BJ (cell line): ENCODE measurements around the gene OSGEP. TPM values are rescaled to one million over a fixed set of nuclear protein-coding genes. Genes with fewer than 3 reads are reported as not detected.

Source experiments
- CTCF ChIA-PET: fragments of 350-600 bp; formaldehyde crosslinking; extraction: SDS; loops from one replicate; lab custom pipeline; 2021; ENCODE audit warnings: antibody characterized with exemption, inconsistent platforms; lab: Yijun Ruan, JAX
- POLR2A ChIA-PET: fragments of 300-600 bp; sonication (Branson Sonifier 250); formaldehyde crosslinking; extraction: SDS; loops from one replicate; lab custom pipeline; 2021; ENCODE audit warnings: antibody characterized with exemption; lab: Charles Lee
- DNase-seq: peaks from one replicate; pipeline ENCODE4 v3.0.0-alpha.2; 2011; ENCODE audit warnings: low read depth
- H3K27me3 ChIP-seq: 2 replicates; pipeline ENCODE4 v1.6.0; 2011; ENCODE audit warnings: low read length; ENCODE audit not compliant: control insufficient read depth, insufficient read depth
- H3K36me3 ChIP-seq: 2 replicates; pipeline ENCODE4 v1.5.1; 2011; ENCODE audit warnings: low read length; ENCODE audit not compliant: control insufficient read depth, insufficient read depth
- H3K4me3 ChIP-seq: 2 replicates; pipeline ENCODE4 v1.5.1; 2011; ENCODE audit warnings: low read depth, mild to moderate bottlenecking, control low read depth, low read length
- polyA plus RNA-seq: library from polyadenylated mRNA; depleted of rRNA; stranded (reverse); fragments of >200 nt; gene quantifications from 2 replicates; pipeline ENCODE4 v1.2.3, GENCODE V29; 2011; rRNA removed
- small RNA-seq: library from RNA; depleted of rRNA; stranded (forward); fragments of <200 nt; gene quantifications from one replicate; pipeline ENCODE3, GENCODE V24; 2012; ENCODE audit warnings: low replicate concordance, low read depth; ENCODE audit not compliant: insufficient read length
- TF ChIP-seq, protein P1 (sequence below): IDR thresholded peaks from 2 replicates; pipeline ENCODE4 v1.5.1; 2011; ENCODE audit warnings: low read depth, mild to moderate bottlenecking, control low read depth, inconsistent platforms, low read length, moderate library complexity; ENCODE audit not compliant: insufficient read depth

The OSGEP gene
- polyA plus RNA-seq, 1 experiment: 28.9 TPM

DNA sequence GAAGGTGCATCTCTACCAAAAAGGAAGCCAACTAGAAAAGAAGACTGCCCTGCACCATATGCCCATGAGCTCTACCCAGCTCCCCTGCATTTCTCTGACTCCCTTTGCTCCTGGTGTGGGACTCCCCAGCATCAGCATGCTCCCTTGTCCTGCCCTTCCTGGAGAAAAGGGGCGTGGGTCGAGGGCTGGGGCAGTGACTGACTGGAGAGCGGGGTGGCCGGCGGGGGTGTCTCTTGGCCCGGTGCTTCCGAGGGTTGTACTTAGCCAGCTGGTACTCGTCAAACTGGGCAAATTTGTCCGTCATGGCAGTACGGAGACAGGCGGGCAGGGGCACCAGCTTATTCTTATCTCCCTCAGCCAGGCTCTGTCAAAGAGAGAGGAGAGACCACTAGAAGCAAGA lies 51.1 kb downstream of the OSGEP start:
- no peak overlapping the region for H3K4me3 ChIP-seq
- ChIA-PET POLR2A (no interaction called here), CTCF (interaction anchor here (0.7 kb wide), 1 partner anchor 276 kb away, joined by 3 read pairs; no protein-coding TSS in a partner anchor)
- H3K36me3 ChIP-seq: peaks cover 28% of the 10 kb centered on the region
- no peak for DNase-seq
- no peaks in the 10 kb centered on the region for H3K27me3 ChIP-seq
- TF ChIP-seq, protein P1, sequence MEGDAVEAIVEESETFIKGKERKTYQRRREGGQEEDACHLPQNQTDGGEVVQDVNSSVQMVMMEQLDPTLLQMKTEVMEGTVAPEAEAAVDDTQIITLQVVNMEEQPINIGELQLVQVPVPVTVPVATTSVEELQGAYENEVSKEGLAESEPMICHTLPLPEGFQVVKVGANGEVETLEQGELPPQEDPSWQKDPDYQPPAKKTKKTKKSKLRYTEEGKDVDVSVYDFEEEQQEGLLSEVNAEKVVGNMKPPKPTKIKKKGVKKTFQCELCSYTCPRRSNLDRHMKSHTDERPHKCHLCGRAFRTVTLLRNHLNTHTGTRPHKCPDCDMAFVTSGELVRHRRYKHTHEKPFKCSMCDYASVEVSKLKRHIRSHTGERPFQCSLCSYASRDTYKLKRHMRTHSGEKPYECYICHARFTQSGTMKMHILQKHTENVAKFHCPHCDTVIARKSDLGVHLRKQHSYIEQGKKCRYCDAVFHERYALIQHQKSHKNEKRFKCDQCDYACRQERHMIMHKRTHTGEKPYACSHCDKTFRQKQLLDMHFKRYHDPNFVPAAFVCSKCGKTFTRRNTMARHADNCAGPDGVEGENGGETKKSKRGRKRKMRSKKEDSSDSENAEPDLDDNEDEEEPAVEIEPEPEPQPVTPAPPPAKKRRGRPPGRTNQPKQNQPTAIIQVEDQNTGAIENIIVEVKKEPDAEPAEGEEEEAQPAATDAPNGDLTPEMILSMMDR: no peak

- TF ChIP-seq, protein P1: no peak
- CTCF ChIA-PET: interaction anchor here (1.6 kb wide), 1 partner anchor 15 kb away, joined by 6 read pairs; no protein-coding TSS in a partner anchor
- DNase-seq: no peak
These were observed 53.5 kb downstream of the OSGEP start for GRCh38 chr14:20400965-20401593.

DNA sequence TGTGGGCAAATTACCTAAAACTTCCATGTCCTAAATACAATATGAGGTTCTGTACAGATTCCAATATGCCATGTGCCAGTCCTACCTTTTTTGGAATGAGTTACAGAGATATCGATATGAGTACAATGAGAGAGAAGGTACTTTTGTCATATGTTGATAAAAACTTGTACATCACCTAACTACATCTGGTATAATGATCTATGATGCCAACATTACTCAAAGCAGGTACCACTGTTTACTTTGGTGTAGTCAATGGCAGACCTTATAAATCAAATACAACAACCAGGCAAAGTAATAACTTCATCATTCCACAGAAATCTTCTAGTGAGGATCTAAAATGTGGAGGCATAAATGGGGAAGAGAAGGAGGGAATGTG lies 54.0 kb downstream of the OSGEP start:
- TF ChIP-seq, protein P1: no peak
- Histone ChIP-seq H3K36me3 (peaks cover 27% of the 10 kb centered on the region), H3K4me3 (no peak overlapping the region), H3K27me3 (no peaks in the 10 kb centered on the region)
- DNase-seq: no peak
- POLR2A ChIA-PET: no interaction called here
- CTCF ChIA-PET: interaction anchor here (1.6 kb wide), 1 partner anchor 15 kb away, joined by 6 read pairs; no protein-coding TSS in a partner anchor

More at GRCh38 chr14:20400965-20401593, 53.5 kb downstream of the OSGEP start:
- H3K4me3 ChIP-seq: no peak overlapping the region
- POLR2A ChIA-PET: no interaction called here
- H3K27me3 ChIP-seq: no peaks in the 10 kb centered on the region
- peaks cover 26% of the 10 kb centered on the region for H3K36me3 ChIP-seq

GRCh38 chr14:20397511-20397910 lies 57.1 kb downstream of the OSGEP start:
- no peak overlapping the region for H3K4me3 ChIP-seq
- TF ChIP-seq, protein P1: no peak
- peaks cover 22% of the 10 kb centered on the region for H3K36me3 ChIP-seq
- ChIA-PET CTCF (no interaction called here), POLR2A (no interaction called here)
- no peaks in the 10 kb centered on the region for H3K27me3 ChIP-seq
- no peak for DNase-seq

Small RNA genes within 50 kb of the gene (small RNA-seq; reads per million reads assigned to genes)
- 1.3 reads per million for gene RNA5SP382

Other genes starting within 250 kb of the OSGEP start
- gene OR11H6, start 231.1 kb downstream of the OSGEP start, polyA plus RNA-seq: not detected in 2 replicates
- gene OR11H7, start 225.8 kb downstream of the OSGEP start, polyA plus RNA-seq: not detected in 2 replicates
- not detected in 2 replicates for gene OR11H4, start 215.5 kb downstream of the OSGEP start, polyA plus RNA-seq
- gene TTC5, start 148.9 kb downstream of the OSGEP start, polyA plus RNA-seq: 11.4 and 13.7 TPM in 2 replicates
- gene CCNB1IP1, start 121.5 kb downstream of the OSGEP start, polyA plus RNA-seq: 41.0 and 69.8 TPM in 2 replicates
- 8.2 and 13.6 TPM in 2 replicates for gene PARP2, start 111.2 kb downstream of the OSGEP start, polyA plus RNA-seq
- gene TEP1, start 41.3 kb downstream of the OSGEP start, polyA plus RNA-seq: 12.2 and 12.7 TPM in 2 replicates
- 0.12 and 0.22 TPM in 2 replicates for gene KLHL33, start 18.6 kb downstream of the OSGEP start, polyA plus RNA-seq
- 219 and 237 TPM in 2 replicates for gene APEX1, start 414 bp upstream of the OSGEP start, polyA plus RNA-seq
- gene PIP4P1, start 6.6 kb upstream of the OSGEP start, polyA plus RNA-seq: 28.6 and 38.3 TPM in 2 replicates
- gene PNP, start 14.6 kb upstream of the OSGEP start, polyA plus RNA-seq: 18.4 and 21.4 TPM in 2 replicates
- not detected in 2 replicates for gene RNASE10, start 50.7 kb upstream of the OSGEP start, polyA plus RNA-seq
- gene RNASE9, start 106.2 kb upstream of the OSGEP start, polyA plus RNA-seq: not detected in 2 replicates
- gene RNASE11, start 133.2 kb upstream of the OSGEP start, polyA plus RNA-seq: not detected in 2 replicates
- not detected in 2 replicates for gene RNASE12, start 136.6 kb upstream of the OSGEP start, polyA plus RNA-seq
- not detected in 2 replicates for gene OR6S1, start 186.9 kb upstream of the OSGEP start, polyA plus RNA-seq
- gene RNASE4, start 229.7 kb upstream of the OSGEP start, polyA plus RNA-seq: 38.6 and 42.4 TPM in 2 replicates
- 9.2 and 12.7 TPM in 2 replicates for gene ANG, start 234.0 kb upstream of the OSGEP start, polyA plus RNA-seq